ENCODE results near the gene NDUFAF5.

DNA sequence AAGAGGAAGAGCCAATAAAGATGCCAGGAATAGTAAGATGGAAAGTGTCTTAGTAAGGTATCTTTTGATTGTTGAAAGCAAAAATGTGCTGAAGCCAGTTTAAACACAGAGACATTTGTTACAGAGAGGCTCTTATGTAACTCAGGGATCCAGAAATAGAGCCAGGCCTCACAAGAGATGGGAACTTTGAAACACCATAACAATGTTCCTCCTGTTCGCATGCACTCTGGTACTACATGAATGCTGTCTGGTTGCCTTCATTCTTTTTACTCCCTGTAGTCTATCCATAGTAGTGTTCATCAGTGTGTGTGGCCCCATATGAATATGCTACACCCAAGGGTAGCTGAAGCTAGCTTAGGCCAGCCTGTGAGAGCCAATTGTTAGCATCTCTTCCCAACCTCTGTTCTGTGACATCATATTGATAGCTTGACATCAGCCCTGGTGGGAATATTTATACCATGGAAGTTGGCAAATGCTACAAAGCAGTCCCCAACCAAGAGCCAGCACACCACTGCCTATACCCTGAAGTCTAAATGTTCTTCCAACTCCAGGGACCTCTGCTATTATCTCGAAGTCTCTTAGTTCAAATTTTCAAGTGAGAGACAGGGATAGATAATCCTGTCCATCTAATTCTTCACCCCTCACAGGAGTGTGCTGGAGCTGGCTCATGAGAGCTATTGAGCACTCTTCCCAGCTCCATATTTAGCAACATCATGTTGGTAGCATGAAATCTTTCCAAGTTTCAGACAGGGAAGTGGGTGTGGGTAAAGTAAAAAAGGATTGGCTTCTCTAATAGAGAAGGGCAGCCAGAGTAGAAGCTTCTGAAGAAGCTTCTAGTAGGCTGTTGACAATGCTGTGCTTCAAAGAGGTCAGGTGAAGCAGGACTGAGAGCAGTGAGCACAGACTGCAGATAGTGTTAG is 7.0 kb downstream of the NDUFAF5 start:
- TF ChIP-seq, protein P1, sequence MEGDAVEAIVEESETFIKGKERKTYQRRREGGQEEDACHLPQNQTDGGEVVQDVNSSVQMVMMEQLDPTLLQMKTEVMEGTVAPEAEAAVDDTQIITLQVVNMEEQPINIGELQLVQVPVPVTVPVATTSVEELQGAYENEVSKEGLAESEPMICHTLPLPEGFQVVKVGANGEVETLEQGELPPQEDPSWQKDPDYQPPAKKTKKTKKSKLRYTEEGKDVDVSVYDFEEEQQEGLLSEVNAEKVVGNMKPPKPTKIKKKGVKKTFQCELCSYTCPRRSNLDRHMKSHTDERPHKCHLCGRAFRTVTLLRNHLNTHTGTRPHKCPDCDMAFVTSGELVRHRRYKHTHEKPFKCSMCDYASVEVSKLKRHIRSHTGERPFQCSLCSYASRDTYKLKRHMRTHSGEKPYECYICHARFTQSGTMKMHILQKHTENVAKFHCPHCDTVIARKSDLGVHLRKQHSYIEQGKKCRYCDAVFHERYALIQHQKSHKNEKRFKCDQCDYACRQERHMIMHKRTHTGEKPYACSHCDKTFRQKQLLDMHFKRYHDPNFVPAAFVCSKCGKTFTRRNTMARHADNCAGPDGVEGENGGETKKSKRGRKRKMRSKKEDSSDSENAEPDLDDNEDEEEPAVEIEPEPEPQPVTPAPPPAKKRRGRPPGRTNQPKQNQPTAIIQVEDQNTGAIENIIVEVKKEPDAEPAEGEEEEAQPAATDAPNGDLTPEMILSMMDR (IDR thresholded peaks at IDR 0.05; ENCODE audit: poor library complexity) = no peak
- TF ChIP-seq EZH2 (IDR thresholded peaks at IDR 0.05; ENCODE audit: borderline replicate concordance) (no peak), EZH2phosphoT487 (IDR thresholded peaks at IDR 0.05; ENCODE audit: low read depth, severe bottlenecking, unreplicated experiment) (no peak)

Data from hepatocyte (in vitro differentiated cells).